Parathyroid adenoma (tissue), 2 donors: ENCODE results near the gene HLCS.

Experiments
- H2AFZ ChIP-seq: fragments of 300-600 bp; sonication (generic); one replicate; pipeline ENCODE4 v1.7.0; 2017; ENCODE audit warnings: antibody characterized with exemption, mild to moderate bottlenecking
- H3K27ac ChIP-seq: fragments of 300-600 bp; sonication (generic); one replicate; pipeline ENCODE4 v1.7.0; 2017
- H3K27me3 ChIP-seq: fragments of 300-600 bp; sonication (generic); one replicate; pipeline ENCODE4 v1.7.0; 2017; ENCODE audit warnings: low read length; ENCODE audit not compliant: control insufficient read depth, insufficient read depth
- H3K36me3 ChIP-seq: fragments of 300-600 bp; sonication (generic); one replicate; pipeline ENCODE4 v1.7.0; 2017; ENCODE audit warnings: low read length; ENCODE audit not compliant: control insufficient read depth, insufficient read depth
- H3K4me1 ChIP-seq: fragments of 300-600 bp; sonication (generic); one replicate; pipeline ENCODE4 v1.7.0; 2017; ENCODE audit warnings: control low read depth
- H3K4me2 ChIP-seq: fragments of 300-600 bp; sonication (generic); one replicate; pipeline ENCODE4 v1.7.0; 2017; ENCODE audit warnings: low read length
- H3K4me3 ChIP-seq: fragments of 300-600 bp; sonication (generic); one replicate; pipeline ENCODE4 v1.7.0; 2017; ENCODE audit warnings: low read depth, low read length
- H3K79me2 ChIP-seq: fragments of 300-600 bp; sonication (generic); one replicate; pipeline ENCODE4 v1.7.0; 2017; ENCODE audit warnings: control low read depth
- H3K9ac ChIP-seq: fragments of 300-600 bp; sonication (generic); one replicate; pipeline ENCODE4 v1.7.0; 2017; ENCODE audit warnings: mild to moderate bottlenecking
- H3K9me3 ChIP-seq: fragments of 300-600 bp; sonication (generic); one replicate; pipeline ENCODE4 v1.7.0; 2017; ENCODE audit warnings: low read length; ENCODE audit not compliant: control insufficient read depth
- TF ChIP-seq, protein P1 (sequence below): fragments of 300-600 bp; sonication (generic); IDR thresholded peaks from one replicate; pipeline ENCODE4 v1.7.0; 2017; ENCODE audit warnings: antibody characterized with exemption, mild to moderate bottlenecking
- donor health status: primary hyperparathyroidism.

Gene HLCS

DNA sequence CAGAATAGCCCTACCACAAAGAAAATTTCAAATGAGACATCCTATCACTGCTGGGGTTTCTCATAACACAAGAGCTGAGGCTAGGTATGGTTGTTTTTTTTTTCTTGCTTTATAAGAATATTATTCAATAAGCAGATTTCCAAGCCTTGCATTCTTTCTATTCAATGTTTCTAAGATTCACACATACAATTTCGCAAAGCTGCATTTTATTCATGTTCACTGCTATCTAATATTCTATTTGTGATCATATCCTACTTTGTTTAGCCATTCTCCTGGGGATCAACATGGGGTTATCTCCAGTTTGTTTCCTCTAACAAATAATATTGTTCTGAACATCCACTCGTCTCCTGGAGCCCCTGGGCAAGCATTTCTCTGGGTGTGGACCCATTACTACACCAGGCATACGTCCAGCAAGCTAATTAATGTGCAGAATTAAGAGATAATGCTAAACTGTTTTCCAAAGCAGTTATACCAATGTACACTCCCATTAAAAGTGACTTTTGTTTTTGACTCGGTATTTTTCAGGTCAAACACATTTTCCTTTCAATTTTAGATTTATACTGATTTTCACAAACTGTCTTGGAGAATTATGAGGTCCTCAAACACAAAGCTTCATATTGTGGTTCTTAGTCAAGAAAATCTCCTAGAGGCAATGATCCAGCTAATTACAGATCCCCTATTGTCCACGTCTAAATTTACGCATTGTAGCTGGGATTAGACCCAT, 15.7 kb upstream of the HLCS start:
- TF ChIP-seq, protein P1, sequence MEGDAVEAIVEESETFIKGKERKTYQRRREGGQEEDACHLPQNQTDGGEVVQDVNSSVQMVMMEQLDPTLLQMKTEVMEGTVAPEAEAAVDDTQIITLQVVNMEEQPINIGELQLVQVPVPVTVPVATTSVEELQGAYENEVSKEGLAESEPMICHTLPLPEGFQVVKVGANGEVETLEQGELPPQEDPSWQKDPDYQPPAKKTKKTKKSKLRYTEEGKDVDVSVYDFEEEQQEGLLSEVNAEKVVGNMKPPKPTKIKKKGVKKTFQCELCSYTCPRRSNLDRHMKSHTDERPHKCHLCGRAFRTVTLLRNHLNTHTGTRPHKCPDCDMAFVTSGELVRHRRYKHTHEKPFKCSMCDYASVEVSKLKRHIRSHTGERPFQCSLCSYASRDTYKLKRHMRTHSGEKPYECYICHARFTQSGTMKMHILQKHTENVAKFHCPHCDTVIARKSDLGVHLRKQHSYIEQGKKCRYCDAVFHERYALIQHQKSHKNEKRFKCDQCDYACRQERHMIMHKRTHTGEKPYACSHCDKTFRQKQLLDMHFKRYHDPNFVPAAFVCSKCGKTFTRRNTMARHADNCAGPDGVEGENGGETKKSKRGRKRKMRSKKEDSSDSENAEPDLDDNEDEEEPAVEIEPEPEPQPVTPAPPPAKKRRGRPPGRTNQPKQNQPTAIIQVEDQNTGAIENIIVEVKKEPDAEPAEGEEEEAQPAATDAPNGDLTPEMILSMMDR, result no peak
- H3K9me3 ChIP-seq, result no peaks in the 10 kb centered on the region
- no peak overlapping the region for H3K9ac ChIP-seq
- H2AFZ ChIP-seq, result no peak overlapping the region
- H3K4me2 ChIP-seq, result no peak overlapping the region
- H3K4me3 ChIP-seq, result no peak overlapping the region
- H3K79me2 ChIP-seq, result no peaks in the 10 kb centered on the region
- no peak overlapping the region for H3K27ac ChIP-seq
- peaks cover 2% of the 10 kb centered on the region for H3K4me1 ChIP-seq
- H3K27me3 ChIP-seq, result no peaks in the 10 kb centered on the region
- no peaks in the 10 kb centered on the region for H3K36me3 ChIP-seq

GRCh38 chr21:36981049-36981391, 14.6 kb upstream of the HLCS start:
- Histone ChIP-seq H3K4me2 (peak overlapping the region; percentile 71), H3K4me3 (peak overlapping the region; percentile 49), H3K27ac (peak overlapping the region; percentile 21), H3K79me2 (no peaks in the 10 kb centered on the region), H3K27me3 (no peaks in the 10 kb centered on the region), H2AFZ (peak overlapping the region; percentile 80), H3K4me1 (peaks cover 2% of the 10 kb centered on the region), H3K36me3 (no peaks in the 10 kb centered on the region), H3K9ac (no peak overlapping the region), H3K9me3 (no peaks in the 10 kb centered on the region)
- TF ChIP-seq, protein P1, result no peak

- TF ChIP-seq, protein P1, result no peak
- Histone ChIP-seq H3K27ac (peak overlapping the region; percentile 21), H3K27me3 (no peaks in the 10 kb centered on the region), H3K4me1 (peaks cover 2% of the 10 kb centered on the region), H3K4me3 (peak overlapping the region; percentile 49), H3K36me3 (no peaks in the 10 kb centered on the region), H3K79me2 (no peaks in the 10 kb centered on the region), H2AFZ (peak overlapping the region; percentile 80), H3K4me2 (peak overlapping the region; percentile 71), H3K9me3 (no peaks in the 10 kb centered on the region), H3K9ac (no peak overlapping the region)
Observed at GRCh38 chr21:36980280-36981048, 14.0 kb upstream of the HLCS start.

DNA sequence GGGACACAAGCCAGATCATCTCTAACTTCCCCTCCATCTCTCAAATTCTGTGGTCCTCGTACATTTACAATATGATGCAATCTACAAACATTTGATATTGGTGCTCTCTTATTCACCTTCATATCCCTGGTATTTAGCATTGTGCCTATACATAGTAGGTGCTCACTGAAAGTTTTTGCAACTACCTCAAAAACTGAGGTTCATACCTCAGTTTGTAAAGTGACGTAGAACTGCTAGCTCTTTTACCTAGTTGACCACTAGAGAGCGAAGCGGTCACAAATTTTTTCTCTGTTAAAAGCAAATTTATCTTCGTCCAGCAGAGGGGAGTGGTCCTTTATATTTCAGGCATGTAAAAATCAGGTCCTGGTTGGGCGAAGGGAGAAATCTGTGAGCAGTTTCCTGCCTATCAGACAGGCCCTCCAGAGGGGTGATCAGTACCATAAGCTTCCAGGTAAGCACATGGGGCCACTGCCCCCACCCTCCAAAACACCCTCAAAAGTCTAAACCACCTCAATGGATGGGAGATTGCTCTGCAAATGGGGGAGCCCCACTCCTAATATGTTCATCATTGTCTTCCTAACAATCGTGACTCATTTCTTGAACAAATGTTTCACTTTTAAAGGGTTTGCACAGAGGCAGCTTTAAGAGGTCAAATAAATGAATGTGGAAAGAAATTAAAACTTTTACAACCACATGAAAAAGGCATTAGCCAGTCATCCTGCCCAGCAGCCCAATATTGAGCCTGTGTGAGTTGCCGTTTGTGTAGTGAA, 10.6 kb upstream of the HLCS start:
- TF ChIP-seq, protein P1, result peak; percentile 61
- Histone ChIP-seq H3K36me3 (no peaks in the 10 kb centered on the region), H3K79me2 (no peaks in the 10 kb centered on the region), H3K9me3 (no peaks in the 10 kb centered on the region), H3K27ac (no peak overlapping the region), H3K4me2 (no peak overlapping the region), H3K27me3 (no peaks in the 10 kb centered on the region), H3K9ac (no peak overlapping the region), H3K4me1 (peaks cover 2% of the 10 kb centered on the region), H2AFZ (peak overlapping the region; percentile 50), H3K4me3 (no peak overlapping the region)
